ENCODE data around the gene RAB6B.

The RAB6B gene

DNA sequence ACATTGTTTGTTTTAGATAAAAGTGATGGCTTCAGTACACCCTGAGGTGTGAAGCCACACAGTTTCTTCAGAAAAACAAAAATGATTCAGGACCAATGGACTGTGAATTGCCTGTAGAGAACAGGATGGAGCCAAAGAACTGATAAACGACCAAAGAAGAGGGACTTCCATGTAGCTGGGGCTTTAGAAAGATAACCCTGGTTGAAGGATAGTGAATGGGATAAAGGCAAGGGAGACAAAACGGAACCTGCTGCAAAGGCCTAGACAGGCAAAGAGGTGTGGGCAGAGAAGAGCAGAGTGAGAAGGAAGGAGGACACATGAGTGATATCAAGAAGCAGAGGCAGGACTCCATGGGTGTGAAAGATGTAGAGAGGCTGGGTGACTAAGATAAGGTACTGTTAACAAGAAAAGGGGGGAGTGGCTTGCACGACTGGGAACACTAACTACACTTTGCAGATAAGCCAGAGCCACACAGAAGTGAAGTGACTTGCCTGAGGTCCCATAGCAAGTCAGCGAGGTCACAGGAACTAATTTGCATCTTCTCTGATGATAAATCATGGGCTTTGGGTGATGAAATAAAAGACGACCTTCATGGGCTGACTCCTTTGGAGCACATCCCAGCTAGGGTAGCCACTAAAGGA, 44.3 kb downstream of the RAB6B start:
- Histone ChIP-seq H3K4me3 (ENCODE audit: low read length) (no peak overlapping the region), H3K27me3 (ENCODE audit: insufficient read depth, low read length) (no peaks in the 10 kb centered on the region), H2AFZ (ENCODE audit: low read depth, low read length) (no peak overlapping the region), H3K4me1 (ENCODE audit: insufficient read depth, low read length) (no peaks in the 10 kb centered on the region), H3K36me3 (ENCODE audit: insufficient read depth, low read length) (no peaks in the 10 kb centered on the region), H3K9me3 (ENCODE audit: low read length) (no peaks in the 10 kb centered on the region)

DNA sequence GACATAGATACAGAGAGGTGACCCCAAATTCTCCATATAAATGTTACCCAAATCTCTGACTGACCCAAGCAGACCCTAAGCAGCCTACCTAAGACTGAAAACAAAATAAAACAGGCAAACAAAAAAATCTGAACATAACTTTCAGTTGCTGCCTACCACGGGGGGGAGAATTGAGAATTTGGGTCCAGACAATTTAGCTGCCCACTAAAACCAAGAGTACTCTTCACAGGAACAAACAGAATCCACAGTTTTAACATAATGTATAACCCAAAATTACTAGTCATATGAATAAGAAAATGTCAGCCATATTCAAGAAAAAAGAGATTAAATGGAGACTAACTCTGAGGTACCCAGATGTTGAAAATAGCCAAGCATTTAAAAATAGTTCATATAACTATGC, 45.6 kb downstream of the RAB6B start:
- no peak overlapping the region for H3K4me3 ChIP-seq (ENCODE audit: low read length)
- no peaks in the 10 kb centered on the region for H3K9me3 ChIP-seq (ENCODE audit: low read length)
- H2AFZ ChIP-seq (ENCODE audit: low read depth, low read length), result no peak overlapping the region
- no peaks in the 10 kb centered on the region for H3K36me3 ChIP-seq (ENCODE audit: insufficient read depth, low read length)
- H3K4me1 ChIP-seq (ENCODE audit: insufficient read depth, low read length), result no peaks in the 10 kb centered on the region
- no peaks in the 10 kb centered on the region for H3K27me3 ChIP-seq (ENCODE audit: insufficient read depth, low read length)

DNA sequence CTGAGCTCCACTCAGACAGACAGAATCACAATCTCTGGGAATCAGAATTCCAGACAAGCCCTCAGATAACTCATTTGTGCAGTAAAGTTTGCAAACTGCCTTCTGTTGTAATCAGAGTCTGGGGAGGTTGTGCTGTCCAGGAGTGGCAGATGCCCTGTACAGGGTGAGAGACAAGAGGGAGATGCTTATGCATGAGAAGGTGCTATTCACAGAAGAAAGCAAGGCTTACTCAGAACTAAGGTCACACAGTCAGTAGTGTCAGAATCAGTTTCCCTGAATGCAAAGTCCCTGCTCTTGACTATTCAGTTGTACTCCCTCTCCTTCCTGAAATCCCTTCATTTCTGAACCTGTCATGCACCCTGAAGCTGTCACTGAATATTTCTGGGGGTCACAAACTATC, 46.3 kb downstream of the RAB6B start:
- H3K4me3 ChIP-seq (ENCODE audit: low read length), result no peak overlapping the region
- no peaks in the 10 kb centered on the region for H3K27me3 ChIP-seq (ENCODE audit: insufficient read depth, low read length)
- H3K36me3 ChIP-seq (ENCODE audit: insufficient read depth, low read length), result no peaks in the 10 kb centered on the region
- H3K4me1 ChIP-seq (ENCODE audit: insufficient read depth, low read length), result no peaks in the 10 kb centered on the region
- H3K9me3 ChIP-seq (ENCODE audit: low read length), result no peaks in the 10 kb centered on the region
- H2AFZ ChIP-seq (ENCODE audit: low read depth, low read length), result no peak overlapping the region

DNA sequence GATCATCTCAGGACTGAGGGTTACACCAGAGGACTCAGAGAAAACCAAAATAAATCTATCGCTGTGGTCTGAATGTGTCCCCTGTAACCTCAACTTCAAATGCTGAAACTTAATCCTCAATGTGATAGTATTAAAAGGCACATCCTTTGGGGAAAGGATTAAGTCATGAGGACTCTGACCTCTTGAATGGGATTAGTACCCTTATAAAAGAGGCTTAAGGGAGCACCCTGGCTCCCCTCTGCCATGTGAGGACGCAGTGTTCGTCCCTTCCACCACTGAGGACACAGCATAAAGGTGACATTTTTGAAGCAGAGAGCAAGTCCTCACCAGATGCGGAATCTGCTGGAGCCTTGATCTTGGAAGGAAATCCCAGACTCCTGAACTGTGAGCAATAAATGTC, 50.6 kb downstream of the RAB6B start:
- Histone ChIP-seq H3K27me3 (ENCODE audit: insufficient read depth, low read length) (no peaks in the 10 kb centered on the region), H3K9me3 (ENCODE audit: low read length) (no peaks in the 10 kb centered on the region), H3K4me3 (ENCODE audit: low read length) (no peak overlapping the region), H2AFZ (ENCODE audit: low read depth, low read length) (no peak overlapping the region), H3K36me3 (ENCODE audit: insufficient read depth, low read length) (no peaks in the 10 kb centered on the region), H3K4me1 (ENCODE audit: insufficient read depth, low read length) (no peaks in the 10 kb centered on the region)

DNA sequence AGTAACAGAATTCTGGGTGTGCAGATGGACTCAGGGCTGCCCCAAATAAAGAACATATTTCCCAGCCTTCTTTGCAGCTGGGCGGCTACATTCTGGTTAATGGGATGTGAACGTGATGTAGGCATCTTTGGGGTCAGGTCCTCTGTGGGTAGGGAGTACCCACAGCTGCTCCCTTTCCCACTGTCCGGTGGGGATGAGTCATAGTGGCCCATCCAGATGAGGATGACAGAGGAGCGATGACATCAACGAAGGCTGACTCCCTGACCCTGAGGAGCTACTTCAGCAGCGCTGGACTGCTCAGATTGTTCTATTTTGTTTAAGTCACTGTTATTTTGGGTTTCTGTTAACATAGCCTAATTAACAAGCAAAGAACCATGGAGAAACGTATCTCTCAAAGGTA, 52.0 kb downstream of the RAB6B start:
- Histone ChIP-seq H2AFZ (ENCODE audit: low read depth, low read length) (no peak overlapping the region), H3K27me3 (ENCODE audit: insufficient read depth, low read length) (no peaks in the 10 kb centered on the region), H3K36me3 (ENCODE audit: insufficient read depth, low read length) (no peaks in the 10 kb centered on the region), H3K4me1 (ENCODE audit: insufficient read depth, low read length) (no peaks in the 10 kb centered on the region), H3K9me3 (ENCODE audit: low read length) (no peaks in the 10 kb centered on the region), H3K4me3 (ENCODE audit: low read length) (no peak overlapping the region)

DNA sequence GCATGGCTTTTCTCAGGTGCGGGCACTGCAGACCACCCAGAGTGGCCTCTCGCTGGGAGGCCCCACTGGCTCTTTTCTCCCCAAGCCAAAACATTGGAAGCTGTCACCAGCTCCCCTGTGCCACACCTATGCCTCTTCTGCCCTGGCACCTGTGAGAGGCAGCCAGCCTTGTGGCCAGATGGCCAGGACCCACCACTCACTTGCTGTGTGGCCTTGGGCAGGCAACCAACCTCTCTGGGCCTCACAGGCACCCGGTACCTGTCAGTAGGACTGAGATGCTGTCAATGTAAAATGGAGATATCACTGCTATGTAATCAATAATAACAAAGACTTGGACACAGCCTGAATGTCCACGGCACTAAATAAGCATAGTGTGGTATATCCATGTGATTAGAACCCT, 53.5 kb downstream of the RAB6B start:
- Histone ChIP-seq H2AFZ (ENCODE audit: low read depth, low read length) (no peak overlapping the region), H3K27me3 (ENCODE audit: insufficient read depth, low read length) (no peaks in the 10 kb centered on the region), H3K4me1 (ENCODE audit: insufficient read depth, low read length) (no peaks in the 10 kb centered on the region), H3K36me3 (ENCODE audit: insufficient read depth, low read length) (no peaks in the 10 kb centered on the region), H3K9me3 (ENCODE audit: low read length) (no peaks in the 10 kb centered on the region), H3K4me3 (ENCODE audit: low read length) (no peak overlapping the region)

DNA sequence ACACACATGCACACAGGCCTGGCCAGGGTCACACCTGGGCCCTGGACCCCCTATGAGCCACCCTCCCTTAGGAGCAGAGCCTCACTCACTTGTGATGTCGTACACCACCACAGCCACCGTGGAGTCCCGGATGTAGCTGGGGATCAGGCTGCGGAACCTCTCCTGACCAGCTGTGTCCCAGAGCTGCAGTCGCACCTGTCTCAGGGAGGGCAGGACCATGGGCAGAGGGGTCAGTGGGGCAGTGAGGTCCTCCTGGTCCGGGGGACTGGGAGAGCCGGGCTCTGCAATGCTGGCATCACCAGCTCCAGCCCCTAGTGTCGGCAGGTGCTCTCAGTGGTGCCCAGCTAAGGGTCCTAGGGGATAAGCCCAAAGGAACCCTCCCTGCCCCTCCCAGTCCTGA, 54.5 kb downstream of the RAB6B start:
- no peak overlapping the region for H2AFZ ChIP-seq (ENCODE audit: low read depth, low read length)
- no peak overlapping the region for H3K4me3 ChIP-seq (ENCODE audit: low read length)
- no peaks in the 10 kb centered on the region for H3K36me3 ChIP-seq (ENCODE audit: insufficient read depth, low read length)
- H3K27me3 ChIP-seq (ENCODE audit: insufficient read depth, low read length), result no peaks in the 10 kb centered on the region
- H3K9me3 ChIP-seq (ENCODE audit: low read length), result no peaks in the 10 kb centered on the region
- no peaks in the 10 kb centered on the region for H3K4me1 ChIP-seq (ENCODE audit: insufficient read depth, low read length)

DNA sequence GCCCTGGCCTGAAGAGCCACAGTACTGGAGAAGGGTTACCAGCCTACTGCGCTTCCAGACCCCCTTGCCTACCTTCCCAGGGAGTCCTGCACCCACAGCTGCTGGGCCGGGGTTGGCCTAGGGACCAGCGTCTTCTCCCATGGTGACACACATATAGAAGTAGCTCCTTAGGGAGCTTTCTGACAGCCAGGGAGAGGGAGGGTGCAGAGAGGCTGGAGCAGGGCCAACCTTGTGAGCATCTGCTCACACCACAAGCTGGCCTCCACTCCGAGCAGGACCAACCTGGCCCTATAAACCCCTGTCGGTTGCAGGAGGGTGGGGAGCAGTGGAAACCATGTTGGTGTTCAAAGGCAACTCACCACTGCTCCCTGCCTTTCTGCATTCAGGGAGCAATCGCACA, 54.9 kb downstream of the RAB6B start:
- Histone ChIP-seq H3K9me3 (ENCODE audit: low read length) (no peaks in the 10 kb centered on the region), H3K4me3 (ENCODE audit: low read length) (no peak overlapping the region), H3K4me1 (ENCODE audit: insufficient read depth, low read length) (no peaks in the 10 kb centered on the region), H2AFZ (ENCODE audit: low read depth, low read length) (no peak overlapping the region), H3K27me3 (ENCODE audit: insufficient read depth, low read length) (no peaks in the 10 kb centered on the region), H3K36me3 (ENCODE audit: insufficient read depth, low read length) (no peaks in the 10 kb centered on the region)

DNA sequence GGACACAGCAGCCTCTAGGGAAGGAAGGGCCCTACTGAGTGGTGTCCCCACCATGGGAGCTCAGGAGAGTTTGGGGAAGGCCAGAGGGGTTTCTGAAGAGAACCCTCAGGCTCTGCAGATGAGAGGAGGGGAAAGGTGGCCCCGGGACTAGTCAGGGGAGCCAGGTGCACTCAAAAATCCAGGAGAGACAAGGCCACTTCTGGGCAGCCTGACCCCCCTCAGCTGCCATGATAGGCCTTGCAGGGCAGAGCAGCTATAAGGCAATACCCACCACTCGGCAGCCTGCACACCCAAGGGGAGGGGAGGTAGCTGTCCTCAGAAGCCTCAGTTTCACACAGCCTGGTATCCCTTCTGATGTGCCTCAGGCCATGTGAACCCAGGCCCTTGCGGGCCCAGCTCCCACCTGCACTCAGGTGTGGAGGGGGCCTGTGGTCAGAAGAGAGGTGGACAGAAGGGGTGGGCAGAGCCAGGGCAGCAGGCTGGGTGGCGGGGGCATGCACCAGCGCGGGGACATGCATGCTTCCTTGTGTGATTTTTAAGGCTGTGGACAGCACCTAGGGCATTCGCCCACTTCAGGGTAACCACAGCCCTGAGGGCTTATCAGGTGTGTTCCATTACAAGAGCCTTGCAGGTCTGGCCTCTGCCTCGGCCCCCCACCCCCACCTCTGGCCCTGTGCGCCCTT, 55.5 kb downstream of the RAB6B start:
- no peak overlapping the region for H2AFZ ChIP-seq (ENCODE audit: low read depth, low read length)
- H3K36me3 ChIP-seq (ENCODE audit: insufficient read depth, low read length), result no peaks in the 10 kb centered on the region
- H3K4me3 ChIP-seq (ENCODE audit: low read length), result no peak overlapping the region
- H3K27me3 ChIP-seq (ENCODE audit: insufficient read depth, low read length), result no peaks in the 10 kb centered on the region
- no peaks in the 10 kb centered on the region for H3K4me1 ChIP-seq (ENCODE audit: insufficient read depth, low read length)
- no peaks in the 10 kb centered on the region for H3K9me3 ChIP-seq (ENCODE audit: low read length)

DNA sequence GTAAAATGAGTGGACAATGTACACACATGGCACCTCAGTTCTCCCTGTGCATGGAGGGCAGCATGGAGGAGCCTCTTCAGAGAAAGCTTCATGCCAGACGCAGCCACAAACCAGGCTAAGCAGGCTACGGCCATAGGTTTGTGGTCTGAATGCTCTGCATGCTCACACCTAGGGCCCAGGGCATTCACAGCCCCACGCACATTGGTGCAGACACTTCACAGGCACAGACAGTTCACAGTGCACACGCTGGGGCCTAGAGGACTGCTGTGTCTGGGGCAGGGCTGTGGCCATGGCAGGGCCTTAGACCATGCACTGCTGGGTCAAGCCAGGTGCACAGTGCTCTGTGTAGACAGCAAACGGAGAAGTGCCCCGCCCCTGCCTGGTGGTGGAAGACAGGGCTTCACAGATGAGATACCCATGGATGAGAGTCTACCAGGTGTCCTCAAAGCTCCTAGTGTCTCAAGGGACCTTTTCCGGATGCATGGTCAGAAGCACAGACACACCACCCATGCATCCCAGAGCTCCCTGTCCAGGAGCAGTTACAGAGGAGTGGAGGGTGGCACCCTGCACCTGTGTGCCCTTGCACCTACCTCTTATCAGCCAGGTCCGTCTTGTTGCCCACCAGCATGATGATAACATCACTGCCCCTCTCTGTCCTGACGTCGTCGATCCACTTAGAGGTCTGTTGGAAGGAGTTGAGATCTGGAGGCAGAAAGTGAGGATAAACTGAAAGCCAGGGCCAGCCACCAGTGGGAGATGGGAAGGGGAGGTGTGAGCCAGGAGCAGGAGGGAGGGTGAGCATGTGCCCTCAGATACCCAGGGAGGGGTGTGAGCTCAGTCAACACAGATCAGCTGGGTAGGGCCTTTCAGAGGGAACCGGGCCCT, 56.5 kb downstream of the RAB6B start:
- Histone ChIP-seq H3K36me3 (ENCODE audit: insufficient read depth, low read length) (no peaks in the 10 kb centered on the region), H3K27me3 (ENCODE audit: insufficient read depth, low read length) (no peaks in the 10 kb centered on the region), H3K4me1 (ENCODE audit: insufficient read depth, low read length) (no peaks in the 10 kb centered on the region), H3K9me3 (ENCODE audit: low read length) (no peaks in the 10 kb centered on the region), H3K4me3 (ENCODE audit: low read length) (no peak overlapping the region), H2AFZ (ENCODE audit: low read depth, low read length) (no peak overlapping the region)

DNA sequence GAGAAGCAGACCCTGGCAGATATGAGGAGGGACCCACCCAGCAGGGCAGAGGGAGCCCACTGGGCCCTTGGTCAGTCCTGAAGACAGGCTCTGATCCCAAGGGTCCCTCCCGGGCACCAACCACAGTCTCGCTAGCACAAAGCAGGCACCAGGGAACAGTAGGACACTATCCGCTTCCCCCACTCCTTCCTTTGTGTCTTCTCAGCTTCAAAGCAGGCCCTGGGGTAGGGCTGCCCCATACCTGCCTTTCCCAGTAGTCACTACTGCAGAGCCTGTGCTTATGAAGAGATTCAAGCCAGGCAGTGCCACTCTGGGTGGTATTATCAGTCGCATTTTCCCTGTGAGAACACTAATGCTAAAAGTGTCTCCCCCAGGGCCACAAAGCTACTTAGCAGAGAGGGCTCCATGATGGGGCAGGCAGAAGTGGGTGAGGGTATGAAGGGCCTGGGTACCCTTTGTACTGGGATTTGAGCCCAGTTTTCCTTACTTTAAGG, 57.3 kb downstream of the RAB6B start:
- no peaks in the 10 kb centered on the region for H3K27me3 ChIP-seq (ENCODE audit: insufficient read depth, low read length)
- no peaks in the 10 kb centered on the region for H3K4me1 ChIP-seq (ENCODE audit: insufficient read depth, low read length)
- no peaks in the 10 kb centered on the region for H3K36me3 ChIP-seq (ENCODE audit: insufficient read depth, low read length)
- H3K9me3 ChIP-seq (ENCODE audit: low read length), result no peaks in the 10 kb centered on the region
- no peak overlapping the region for H2AFZ ChIP-seq (ENCODE audit: low read depth, low read length)
- no peak overlapping the region for H3K4me3 ChIP-seq (ENCODE audit: low read length)

DNA sequence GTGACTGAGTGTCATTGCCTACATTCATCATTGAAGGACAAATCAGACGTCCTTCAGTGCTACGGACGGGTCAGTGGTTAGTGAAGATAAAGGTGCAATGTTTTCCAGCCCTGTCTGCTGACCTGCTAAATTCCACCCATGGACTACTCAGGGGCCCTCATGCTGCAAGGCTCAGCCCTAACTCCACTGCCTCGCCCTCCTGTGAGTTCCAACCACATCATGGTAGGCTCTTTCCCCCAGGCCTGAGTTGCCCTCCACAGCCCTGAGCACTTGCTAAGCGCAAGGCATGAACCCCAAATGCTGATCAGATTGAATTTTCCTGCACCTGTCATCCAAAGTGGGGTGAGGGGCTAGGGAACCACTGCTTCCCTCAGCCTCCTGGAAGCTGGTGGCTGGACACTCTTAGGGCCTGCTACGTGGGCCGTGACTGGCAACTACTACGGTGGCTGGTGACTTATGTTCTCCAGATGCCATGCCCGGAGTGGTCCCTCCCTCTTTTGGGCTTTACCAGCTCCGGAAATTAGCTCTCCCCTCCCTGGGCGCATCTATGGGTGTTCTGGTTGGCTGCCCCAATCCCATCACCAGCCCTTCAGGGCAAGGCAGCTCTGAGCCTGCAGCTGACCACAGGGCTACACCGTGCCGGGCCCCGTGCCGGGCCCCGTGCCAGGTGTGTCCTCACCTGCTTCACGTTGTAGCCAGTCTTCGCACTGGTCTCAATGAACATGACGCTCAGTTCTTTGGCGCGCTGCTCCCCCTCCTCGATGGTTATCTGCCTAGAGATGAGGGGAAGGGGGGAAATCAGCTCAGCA, 58.0 kb downstream of the RAB6B start:
- H2AFZ ChIP-seq (ENCODE audit: low read depth, low read length), result no peak overlapping the region
- no peaks in the 10 kb centered on the region for H3K36me3 ChIP-seq (ENCODE audit: insufficient read depth, low read length)
- no peak overlapping the region for H3K4me3 ChIP-seq (ENCODE audit: low read length)
- no peaks in the 10 kb centered on the region for H3K9me3 ChIP-seq (ENCODE audit: low read length)
- no peaks in the 10 kb centered on the region for H3K4me1 ChIP-seq (ENCODE audit: insufficient read depth, low read length)
- no peaks in the 10 kb centered on the region for H3K27me3 ChIP-seq (ENCODE audit: insufficient read depth, low read length)
